ENCODE results near the gene GADL1. TPM values are rescaled to one million over a fixed set of nuclear protein-coding genes. Genes with fewer than 3 reads are reported as not detected.

The GADL1 gene
- total RNA-seq, 1 experiment from 2014 or later, result not detected

DNA sequence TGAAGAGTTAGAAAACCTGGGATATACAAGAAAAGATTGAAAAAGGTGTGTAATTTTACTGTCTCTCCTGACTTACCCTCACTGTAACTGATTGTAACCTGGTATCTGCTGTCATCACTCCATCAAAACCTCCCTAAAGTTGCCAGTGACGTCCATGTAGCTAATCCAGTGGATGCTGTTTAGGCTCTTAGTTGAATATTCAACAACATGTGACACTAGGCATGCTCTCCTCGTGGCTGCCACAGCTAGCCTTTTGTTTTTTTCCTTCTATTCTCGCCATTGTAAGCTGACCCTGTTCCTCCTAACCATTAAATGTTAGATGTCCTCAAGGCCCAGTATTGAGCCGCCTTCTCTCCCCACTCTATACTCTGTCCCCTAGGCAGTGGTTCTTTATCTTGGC is 41.6 kb downstream of the GADL1 start:
- no peaks in the 10 kb centered on the region for H3K9me2 ChIP-seq (ENCODE audit: insufficient read depth)
- no peaks in the 10 kb centered on the region for H3K4me1 ChIP-seq (ENCODE audit: control insufficient read depth in 1 of 2, insufficient read depth in 2 of 2, low read length in 2 of 2)
- H3K36me3 ChIP-seq (ENCODE audit: control insufficient read depth in 1 of 2, insufficient read depth in 2 of 2, low read length in 2 of 2), result no peaks in the 10 kb centered on the region
- no peak for TF ChIP-seq TCF7L2 (IDR thresholded peaks at IDR 0.05; ENCODE audit: borderline replicate concordance, extremely low read depth, insufficient read depth, insufficient read length)
- no peak for TF ChIP-seq JUND (IDR thresholded peaks at IDR 0.05)
- no peak overlapping the region for H3K4me3 ChIP-seq (replicated peaks in 1 of 2; ENCODE audit: low read depth in 1 of 2, low read length in 2 of 2)
- DNase-seq (ENCODE audit: low read depth, low spot score), result no peak
- no peaks in the 10 kb centered on the region for H3K9me3 ChIP-seq (ENCODE audit: control insufficient read depth in 1 of 2, insufficient read depth in 1 of 2, low read depth in 1 of 2, low read length in 2 of 2)
- H3K79me2 ChIP-seq (ENCODE audit: insufficient read depth, low read length), result no peaks in the 10 kb centered on the region
- no peak overlapping the region for H3K27ac ChIP-seq (ENCODE audit: low read depth, low read length)
- no peak overlapping the region for H2AFZ ChIP-seq (ENCODE audit: low read depth, low read length, poor library complexity, severe bottlenecking)
- RAD21 ChIA-PET (ENCODE audit: low non-redundant PET in 1 of 2, low total read pairs in 2 of 2, uncharacterized antibody in 2 of 2, unreplicated experiment in 2 of 2), result no interaction called here
- intact Hi-C loops (cut with micrococcal nuclease), result no loop called here
- no peaks in the 10 kb centered on the region for H3K27me3 ChIP-seq (ENCODE audit: insufficient read depth, low read length)
- CTCF ChIA-PET, result no interaction called here
- H3K9ac ChIP-seq (ENCODE audit: low read length), result no peak overlapping the region
- H4K20me1 ChIP-seq (ENCODE audit: insufficient read depth), result no peaks in the 10 kb centered on the region
- no peak for ATAC-seq
- no TSS peak for BruUV-seq (replicated peaks)
- H3K4me2 ChIP-seq (ENCODE audit: low read length), result no peak overlapping the region
- POLR2A ChIA-PET, result no interaction called here

DNA sequence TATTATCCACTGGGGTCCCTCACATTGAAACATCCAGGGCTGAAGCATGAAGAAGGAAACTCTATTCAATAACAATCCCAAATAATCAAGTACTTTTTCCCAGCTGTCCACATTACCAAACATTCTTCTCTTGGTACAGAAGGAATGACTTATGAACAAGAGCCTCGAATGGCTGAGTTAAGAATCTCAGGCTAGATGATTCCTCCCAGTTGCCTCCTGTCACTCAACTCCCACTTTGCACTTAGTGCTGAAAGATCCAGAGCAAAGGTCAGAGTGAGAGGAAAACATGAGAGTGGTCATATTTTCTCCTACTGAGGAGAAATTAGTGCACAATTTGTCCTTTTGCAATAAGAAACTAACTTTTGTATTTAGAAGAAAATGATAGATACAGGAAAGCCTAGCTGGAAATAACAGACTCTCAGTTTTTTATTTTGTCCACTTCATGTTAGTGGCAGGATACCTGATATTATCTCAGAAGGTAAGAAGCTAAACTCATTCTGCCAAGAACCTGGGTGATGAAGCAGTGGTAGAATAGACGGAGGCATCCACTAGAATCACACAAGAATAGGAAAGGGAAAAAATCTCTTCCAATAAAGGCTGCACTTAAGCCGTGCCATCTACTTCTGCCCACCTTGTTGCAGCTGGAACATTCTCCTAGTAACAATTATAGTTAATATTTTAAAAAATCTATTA is 46.2 kb downstream of the GADL1 start:
- no peak overlapping the region for H3K4me3 ChIP-seq (replicated peaks in 1 of 2; ENCODE audit: low read depth in 1 of 2, low read length in 2 of 2)
- ChIA-PET RAD21 (ENCODE audit: low non-redundant PET in 1 of 2, low total read pairs in 2 of 2, uncharacterized antibody in 2 of 2, unreplicated experiment in 2 of 2) (no interaction called here), POLR2A (no interaction called here), CTCF (no interaction called here)
- ATAC-seq (no peak), DNase-seq (ENCODE audit: low read depth, low spot score) (no peak)
- no TSS peak for BruUV-seq (replicated peaks)
- no peaks in the 10 kb centered on the region for H3K79me2 ChIP-seq (ENCODE audit: insufficient read depth, low read length)
- H3K27me3 ChIP-seq (ENCODE audit: insufficient read depth, low read length), result no peaks in the 10 kb centered on the region
- intact Hi-C loops (cut with micrococcal nuclease), result no loop called here
- no peak for TF ChIP-seq FOSL1 (IDR thresholded peaks at IDR 0.05; ENCODE audit: low read depth)
- no peak for TF ChIP-seq SIN3A (IDR thresholded peaks at IDR 0.05; ENCODE audit: low read depth)
- no peak for TF ChIP-seq RAD21 (IDR thresholded peaks at IDR 0.05; ENCODE audit: low read depth)
- TF ChIP-seq SRF (IDR thresholded peaks at IDR 0.05; ENCODE audit: low read depth), result no peak
- no peak for TF ChIP-seq JUND (IDR thresholded peaks at IDR 0.05)
- no peak for TF ChIP-seq POLR2A (IDR thresholded peaks at IDR 0.05; ENCODE audit: borderline replicate concordance, extremely low read depth, insufficient read depth, insufficient read length)
- TF ChIP-seq ZBTB33 (IDR thresholded peaks at IDR 0.05; ENCODE audit: extremely low read depth, insufficient replicate concordance, low read length), result no peak
- H4K20me1 ChIP-seq (ENCODE audit: insufficient read depth), result no peaks in the 10 kb centered on the region
- H3K9ac ChIP-seq (ENCODE audit: low read length), result no peak overlapping the region
- H3K9me2 ChIP-seq (ENCODE audit: insufficient read depth), result no peaks in the 10 kb centered on the region
- H3K27ac ChIP-seq (ENCODE audit: low read depth, low read length), result no peak overlapping the region
- no peak overlapping the region for H3K4me2 ChIP-seq (ENCODE audit: low read length)
- no peaks in the 10 kb centered on the region for H3K36me3 ChIP-seq (ENCODE audit: control insufficient read depth in 1 of 2, insufficient read depth in 2 of 2, low read length in 2 of 2)
- H3K9me3 ChIP-seq (ENCODE audit: control insufficient read depth in 1 of 2, insufficient read depth in 1 of 2, low read depth in 1 of 2, low read length in 2 of 2), result no peaks in the 10 kb centered on the region
- no peaks in the 10 kb centered on the region for H3K4me1 ChIP-seq (ENCODE audit: control insufficient read depth in 1 of 2, insufficient read depth in 2 of 2, low read length in 2 of 2)
- no peak overlapping the region for H2AFZ ChIP-seq (ENCODE audit: low read depth, low read length, poor library complexity, severe bottlenecking)
